ENCODE data around the gene SRGAP2.
"Not testable (repeated sequence)": the region's sequence is repeated elsewhere in the genome, so short reads cannot be mapped to it uniquely, and the experiment has no call there.

SRGAP2 gene

DNA sequence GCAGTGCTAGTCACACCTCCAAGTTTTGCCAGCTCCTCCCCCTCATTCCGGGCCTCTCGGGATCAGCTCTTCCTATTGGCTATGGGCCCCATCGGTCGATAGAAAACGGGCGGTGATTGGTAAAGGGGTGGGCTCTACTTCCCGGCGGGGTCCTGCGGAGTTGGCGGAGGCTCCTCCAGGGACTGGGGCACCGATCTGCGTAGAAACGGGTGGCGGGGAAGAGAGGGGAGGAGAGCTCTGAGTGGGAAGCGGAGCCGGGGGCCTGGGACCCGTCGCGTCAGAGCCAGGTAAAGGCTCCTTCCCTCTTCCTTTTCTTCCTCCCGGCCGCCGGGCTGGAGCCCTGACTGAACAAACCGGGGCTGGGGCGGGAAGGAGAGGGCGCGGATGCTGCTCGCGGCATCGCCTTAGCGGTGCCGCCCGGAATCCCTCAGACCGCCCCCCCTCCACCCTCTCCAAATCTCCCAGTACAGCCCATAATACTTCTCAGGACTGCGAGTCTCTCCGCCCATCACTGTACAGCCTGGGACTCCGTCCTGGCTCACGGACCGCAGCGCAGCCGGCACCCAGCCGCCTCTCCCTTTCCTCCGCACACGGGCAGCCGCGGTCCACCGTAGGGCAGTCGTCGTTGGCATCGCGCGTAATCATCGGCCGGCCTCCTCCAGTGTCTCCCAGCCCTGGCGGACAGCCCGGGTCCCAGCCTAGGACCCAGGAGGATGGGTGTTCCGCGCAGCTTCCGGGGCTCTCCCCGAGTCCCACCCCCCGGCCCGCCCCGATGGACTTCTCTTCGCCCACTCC, at the start of gene SRGAP2:
Gene SRGAP2, plus strand, starts transcription at position 178 of the 795 bp plus-strand sequence. CDS start 2,430 bp downstream, outside the sequence.
- peak; percentile 5 to 23 (median 15) for DNase-seq (ENCODE audit: low read depth in 3 of 3)

DNA sequence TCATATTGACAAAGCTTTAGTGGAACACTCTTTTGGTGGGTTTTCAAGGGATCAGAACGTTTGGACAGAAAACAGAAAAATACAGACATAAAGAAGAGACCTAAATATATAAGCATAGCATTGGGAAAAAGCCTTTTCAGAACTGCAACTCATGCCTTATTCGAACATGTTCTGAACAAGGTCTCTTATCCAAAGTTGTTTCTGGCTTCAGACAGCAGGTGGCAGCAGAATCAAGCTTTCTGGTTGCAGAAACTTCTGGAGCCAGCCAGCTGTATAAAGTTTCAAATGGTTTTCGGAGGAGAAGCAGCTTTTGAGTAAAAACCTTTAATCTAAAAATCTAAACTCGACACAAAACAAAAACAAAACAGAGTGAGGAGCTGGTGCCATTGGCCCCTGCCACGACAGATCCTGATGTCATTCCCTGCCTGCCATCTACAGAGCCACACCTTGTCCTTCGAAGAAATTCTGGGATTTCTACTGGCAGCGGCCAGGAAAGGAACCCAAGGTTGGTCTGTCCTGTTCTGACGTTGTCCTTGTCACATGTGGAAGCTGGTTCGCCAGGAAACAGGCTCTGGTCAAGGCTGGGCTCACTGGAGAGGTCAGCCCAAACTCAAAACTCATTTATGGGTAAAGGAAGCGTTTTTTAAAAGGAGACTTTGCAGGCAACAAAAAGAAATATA, 35.9 kb upstream of the SRGAP2 start:
- not testable (repeated sequence) for DNase-seq (ENCODE audit: low read depth in 3 of 3)

DNA sequence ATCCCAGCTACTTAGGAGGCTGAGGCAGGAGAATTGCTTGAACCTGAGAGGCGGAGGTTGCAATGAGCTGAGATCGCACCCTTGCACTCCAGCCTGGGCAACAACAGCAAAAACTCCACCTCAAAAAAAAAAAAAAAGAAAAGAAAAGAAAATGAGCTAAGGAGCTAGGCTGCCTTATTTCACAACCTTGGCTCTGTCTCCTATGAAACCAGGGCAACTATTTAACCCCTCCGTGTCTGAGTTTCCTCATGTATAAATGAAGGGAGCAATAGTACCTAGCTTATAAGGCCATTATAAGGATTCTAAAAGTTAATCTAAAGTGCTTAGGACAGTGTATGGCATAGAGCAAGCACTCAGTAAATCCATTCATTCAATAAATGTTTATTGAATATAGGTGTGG, 33.5 kb upstream of the SRGAP2 start:
- not testable (repeated sequence) for DNase-seq (ENCODE audit: low read depth in 3 of 3)

DNA sequence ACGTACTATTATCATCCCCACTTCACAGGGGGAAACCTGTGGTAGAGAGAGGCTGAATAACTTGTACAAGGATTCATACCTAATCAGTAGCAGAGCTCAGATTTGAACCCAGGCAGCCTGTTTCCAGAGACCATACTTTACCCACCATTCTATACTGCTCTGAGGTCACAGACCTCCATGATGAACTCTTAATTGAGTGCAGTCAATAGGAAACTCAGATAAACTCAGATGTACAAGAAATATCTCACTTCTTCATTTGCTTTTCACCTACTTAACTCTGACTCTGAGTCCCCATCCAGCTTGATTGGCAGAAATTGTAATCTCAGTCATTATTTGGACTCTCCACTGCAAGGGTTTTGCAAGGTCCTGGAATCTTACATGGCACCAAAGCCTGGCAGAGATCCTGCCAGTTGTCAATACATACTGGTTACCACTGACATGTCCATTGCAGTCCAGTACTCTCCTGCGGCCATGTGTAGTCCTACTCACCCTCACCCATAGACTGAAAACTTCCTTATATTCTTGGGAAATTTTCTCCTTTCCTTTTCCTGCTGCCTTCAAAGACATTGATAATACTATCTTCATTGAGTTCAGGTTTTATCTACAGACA, 30.1 kb upstream of the SRGAP2 start:
- not testable (repeated sequence) for DNase-seq (ENCODE audit: low read depth in 3 of 3)

DNA sequence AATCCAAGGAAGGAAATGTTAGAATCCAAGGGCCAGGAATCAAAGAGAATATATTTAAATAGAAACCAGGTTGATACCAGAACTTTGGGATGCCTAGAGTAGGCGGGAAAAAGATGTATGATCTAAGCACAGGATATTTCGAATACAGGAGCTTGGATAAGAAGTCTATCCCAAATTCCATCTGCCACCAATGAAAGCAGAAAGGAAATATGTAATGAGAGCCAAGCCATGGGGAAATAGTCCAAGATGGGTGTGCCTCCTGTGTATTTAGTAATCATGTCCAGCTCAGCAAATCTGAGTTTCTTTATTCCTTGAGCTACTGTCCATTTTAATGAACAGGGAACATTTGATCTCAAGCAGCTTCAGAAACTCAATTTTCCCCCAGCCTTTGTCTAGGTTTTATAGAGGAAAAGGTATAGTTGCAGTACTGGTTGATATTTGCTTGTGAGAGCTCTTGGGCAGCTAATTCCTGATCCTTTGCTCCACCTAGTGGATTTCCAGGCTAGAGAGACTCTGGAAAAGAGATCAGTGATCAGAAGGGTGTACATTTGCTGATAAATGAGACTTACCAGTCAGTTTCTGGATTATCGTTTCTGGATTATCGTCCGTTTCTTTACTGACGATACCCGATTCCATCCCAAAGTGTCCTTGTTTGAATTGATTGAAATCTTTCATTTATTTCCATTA, 29.0 kb upstream of the SRGAP2 start:
- not testable (repeated sequence) for DNase-seq (ENCODE audit: low read depth in 3 of 3)

DNA sequence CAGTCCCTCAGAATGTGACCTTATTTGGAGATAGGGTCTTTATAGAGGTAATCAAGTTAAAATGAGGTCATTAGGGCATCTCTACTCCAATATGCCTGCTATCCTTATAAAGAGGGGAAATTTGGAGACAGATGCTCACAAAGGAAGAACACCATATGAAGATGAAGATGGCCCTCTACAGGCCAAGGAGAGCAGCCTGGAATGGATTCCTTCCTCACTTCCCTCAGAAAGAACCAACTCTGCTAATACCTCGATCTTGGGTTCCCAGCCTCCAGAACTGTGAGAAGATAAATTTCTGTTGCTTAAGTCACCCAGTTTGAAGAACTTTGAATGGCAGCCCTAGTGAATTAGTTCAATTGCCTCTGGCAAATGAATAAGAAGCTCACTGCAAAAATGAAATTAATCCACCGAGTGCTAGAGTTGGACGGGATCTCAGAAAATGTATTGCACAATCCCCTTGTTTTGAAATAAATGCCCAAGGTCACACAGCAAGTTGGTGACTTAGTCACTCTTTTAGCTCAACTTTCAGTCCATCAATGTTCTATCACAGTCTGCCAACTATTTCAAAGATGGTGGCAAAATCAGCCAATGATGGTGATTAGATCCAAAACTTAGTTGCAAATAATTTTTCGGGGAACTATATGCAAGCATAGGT, 27.8 kb upstream of the SRGAP2 start:
- not testable (repeated sequence) for DNase-seq (ENCODE audit: low read depth in 3 of 3)

DNA sequence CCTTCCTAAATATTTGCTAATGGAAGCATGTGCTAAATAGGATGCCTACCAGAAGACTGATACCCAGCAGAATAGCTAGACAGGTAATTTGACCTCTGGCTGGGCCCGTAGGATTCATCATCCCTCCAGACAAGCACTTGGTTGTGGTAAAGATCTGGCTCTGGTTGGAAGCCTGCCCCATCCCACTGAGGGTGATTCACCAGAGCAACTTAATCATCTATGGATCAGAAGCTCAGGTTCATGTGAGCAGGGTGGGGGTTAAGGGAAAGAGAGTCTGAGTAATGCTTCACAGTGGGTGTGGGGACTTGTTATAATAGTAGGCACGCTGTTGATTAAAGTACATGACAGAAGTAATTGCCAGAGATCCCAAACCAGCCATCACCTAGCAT, 27.2 kb upstream of the SRGAP2 start:
- DNase-seq (ENCODE audit: low read depth in 3 of 3): not testable (repeated sequence)

DNA sequence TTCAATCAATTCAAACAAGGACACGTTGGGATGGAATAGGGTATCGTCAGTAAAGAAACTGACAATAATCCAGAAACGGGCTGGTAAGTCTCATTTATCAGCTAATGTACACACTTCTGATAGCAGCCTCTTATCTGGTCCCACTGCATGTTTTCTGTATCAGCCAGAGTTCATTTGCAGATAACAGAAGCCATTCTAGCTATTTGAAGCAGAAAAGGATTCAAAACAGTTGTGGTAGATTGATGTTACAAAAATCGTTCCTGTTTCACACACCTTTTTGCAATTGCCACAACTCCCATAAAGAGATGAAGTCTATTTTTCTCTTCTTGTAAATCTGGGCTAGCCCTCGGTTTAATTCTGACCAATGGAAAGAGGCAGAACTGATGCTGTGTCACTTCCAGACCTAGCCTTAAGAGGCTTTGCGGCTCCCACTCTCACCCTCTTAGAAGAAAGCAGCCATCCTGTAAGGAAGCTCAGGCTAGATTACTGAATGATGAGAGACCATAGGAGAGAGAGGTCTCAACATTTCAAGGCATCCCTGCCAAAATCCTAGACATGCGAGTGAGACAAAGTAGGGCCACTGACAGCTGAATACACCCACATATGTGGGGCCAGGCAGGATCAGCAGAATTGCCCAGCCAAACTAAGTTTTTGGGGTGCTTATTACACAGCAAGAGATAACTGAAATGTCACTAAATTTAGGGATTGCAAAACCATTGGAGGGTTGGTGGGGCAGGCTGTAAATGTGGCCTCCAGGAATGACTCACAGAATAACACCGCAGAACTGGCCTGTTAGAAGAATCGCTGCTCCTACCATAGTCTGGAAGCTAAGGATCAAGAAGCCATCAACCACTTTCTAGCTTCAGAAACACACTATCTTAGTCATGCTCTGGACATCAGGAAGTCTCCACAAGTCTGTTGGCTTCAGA, 25.0 kb upstream of the SRGAP2 start:
- not testable (repeated sequence) for DNase-seq (ENCODE audit: low read depth in 3 of 3)

DNA sequence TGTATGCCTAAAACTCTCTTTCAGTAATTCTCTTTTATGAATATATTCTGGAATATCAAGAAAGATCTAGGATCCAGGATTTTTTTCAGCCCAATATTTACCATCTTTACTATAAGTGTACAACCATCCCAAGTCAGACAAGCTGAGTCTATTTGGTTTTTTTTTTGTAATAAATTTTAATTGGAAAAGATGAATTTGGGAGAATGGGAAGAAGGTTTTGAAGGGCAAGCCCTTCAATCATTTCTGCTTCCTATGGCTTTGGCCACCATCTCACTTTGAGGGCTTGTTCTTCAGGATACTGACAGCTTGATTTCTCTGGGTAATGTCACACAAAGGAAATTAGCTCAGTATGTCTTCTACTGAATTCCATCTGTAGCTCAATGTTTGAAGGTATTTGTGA, 23.7 kb upstream of the SRGAP2 start:
- not testable (repeated sequence) for DNase-seq (ENCODE audit: low read depth in 3 of 3)

DNA sequence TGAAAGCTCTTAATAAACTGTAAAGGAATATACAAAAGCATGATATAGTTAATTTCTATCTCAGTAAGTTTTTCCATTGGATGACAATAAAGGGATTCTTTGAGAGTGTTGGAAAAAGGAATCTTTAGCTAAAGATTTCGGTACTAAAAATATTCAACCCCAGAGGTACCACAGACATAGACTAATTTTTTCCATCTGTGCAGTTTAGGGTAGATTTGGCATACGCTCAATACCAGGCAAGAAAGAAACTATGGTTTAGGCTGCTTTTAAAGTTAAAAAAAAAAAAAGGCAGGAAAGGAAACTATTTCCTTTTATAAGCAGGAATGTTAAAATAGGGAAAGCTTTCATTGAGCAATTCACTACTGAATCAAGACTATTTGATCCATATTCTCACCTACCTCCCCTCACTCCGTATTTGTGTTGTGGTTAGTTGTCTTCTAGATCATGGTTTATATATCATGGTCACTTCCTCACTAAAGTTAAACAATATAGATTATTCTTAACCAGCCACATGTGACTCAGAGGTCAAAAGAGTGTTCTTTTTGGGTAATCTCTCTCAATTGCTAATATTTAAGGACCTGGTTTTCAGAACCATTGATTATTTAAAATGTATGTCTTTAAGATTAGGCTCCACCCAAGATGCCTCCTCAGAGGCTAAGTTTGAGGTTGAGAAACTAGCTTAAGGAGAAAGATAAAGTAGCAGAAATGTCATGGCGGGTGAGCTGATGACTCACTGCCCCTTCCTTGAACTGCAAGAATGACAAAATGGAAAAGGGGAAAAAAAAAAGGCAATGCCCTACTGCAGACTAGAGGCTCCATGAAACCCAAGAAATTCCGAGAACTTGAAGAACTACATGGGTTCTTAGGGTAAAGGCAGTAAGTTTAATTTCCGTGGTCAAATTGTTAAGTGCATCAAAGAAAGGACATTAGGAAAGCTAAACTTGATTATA, 20.7 kb upstream of the SRGAP2 start:
- DNase-seq (ENCODE audit: low read depth in 3 of 3): not testable (repeated sequence)

DNA sequence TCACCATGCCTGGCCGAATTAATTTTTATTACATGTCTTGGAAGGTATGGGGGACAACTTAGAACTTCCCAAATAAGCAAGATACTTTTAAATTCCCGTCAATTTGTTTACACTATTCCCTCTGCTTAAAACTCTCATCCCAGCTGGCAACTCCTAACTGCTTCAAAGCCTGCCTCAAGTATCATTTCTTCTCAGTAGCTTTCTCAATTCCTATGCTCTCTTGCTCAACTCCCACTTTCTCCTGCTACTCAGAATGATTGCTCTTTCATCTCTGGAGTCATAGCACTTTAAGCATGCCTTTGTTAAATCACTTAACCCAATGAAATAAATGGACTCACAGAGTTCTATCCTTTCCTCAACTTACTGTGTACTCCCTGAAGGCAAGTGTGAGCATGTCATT, 19.6 kb upstream of the SRGAP2 start:
- not testable (repeated sequence) for DNase-seq (ENCODE audit: low read depth in 3 of 3)

DNA sequence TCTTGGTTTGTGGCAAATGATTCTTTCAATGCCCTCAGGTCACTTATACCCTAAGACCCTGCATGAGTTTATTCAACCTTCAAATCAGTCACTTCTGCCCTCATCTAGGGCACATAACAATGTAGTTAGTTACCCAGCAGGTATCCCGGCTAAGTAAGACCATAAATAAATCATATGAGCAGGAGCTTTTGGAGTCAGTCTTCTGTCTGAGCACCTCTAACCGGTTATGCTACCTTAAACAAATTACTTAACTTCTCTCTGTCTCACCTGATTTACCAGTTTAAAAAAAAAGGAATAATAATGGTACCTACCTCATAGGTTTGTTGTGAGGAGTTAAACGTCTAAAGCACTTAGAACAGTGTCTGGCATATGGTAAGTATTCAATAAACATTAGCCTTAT, 17.6 kb upstream of the SRGAP2 start:
- DNase-seq (ENCODE audit: low read depth in 3 of 3): not testable (repeated sequence)

DNA sequence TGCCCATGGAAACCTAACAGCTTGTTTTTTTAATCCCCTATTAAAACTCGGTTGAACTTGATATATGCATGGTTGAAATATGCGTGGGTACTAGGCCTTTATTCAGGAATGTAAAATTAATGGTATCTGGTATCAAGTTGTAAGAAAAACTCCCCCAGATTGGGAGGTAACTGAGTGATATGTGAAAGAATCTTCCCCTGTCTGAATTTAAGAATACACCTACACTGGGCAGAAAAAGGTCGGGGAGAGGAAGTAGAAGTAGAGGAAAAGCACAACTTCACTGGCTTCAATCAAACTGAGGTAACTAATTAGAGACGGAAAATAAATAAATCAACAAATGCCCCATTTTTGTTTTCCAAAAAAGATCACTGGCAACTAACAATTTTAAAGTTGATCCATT, 16.5 kb upstream of the SRGAP2 start:
- not testable (repeated sequence) for DNase-seq (ENCODE audit: low read depth in 3 of 3)

DNA sequence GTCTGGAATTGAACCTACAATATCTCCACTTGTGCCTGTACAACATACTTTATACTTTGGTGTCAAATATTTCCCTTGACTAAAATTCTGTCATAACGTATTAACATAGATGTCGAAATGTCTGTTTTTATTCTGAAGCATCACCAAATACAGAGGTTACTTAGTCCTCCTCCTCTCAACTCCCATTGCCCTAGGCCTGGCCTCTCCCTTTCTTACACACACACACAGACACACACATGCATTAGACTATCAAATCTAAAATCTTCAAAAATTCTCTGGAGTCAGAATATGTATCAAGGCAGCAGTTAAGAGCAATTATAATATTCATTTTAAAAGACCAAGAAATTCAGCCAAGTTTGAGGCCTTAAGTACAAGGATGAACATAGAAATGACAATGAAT, 8.2 kb upstream of the SRGAP2 start:
- DNase-seq (ENCODE audit: low read depth in 3 of 3): not testable (repeated sequence)

DNA sequence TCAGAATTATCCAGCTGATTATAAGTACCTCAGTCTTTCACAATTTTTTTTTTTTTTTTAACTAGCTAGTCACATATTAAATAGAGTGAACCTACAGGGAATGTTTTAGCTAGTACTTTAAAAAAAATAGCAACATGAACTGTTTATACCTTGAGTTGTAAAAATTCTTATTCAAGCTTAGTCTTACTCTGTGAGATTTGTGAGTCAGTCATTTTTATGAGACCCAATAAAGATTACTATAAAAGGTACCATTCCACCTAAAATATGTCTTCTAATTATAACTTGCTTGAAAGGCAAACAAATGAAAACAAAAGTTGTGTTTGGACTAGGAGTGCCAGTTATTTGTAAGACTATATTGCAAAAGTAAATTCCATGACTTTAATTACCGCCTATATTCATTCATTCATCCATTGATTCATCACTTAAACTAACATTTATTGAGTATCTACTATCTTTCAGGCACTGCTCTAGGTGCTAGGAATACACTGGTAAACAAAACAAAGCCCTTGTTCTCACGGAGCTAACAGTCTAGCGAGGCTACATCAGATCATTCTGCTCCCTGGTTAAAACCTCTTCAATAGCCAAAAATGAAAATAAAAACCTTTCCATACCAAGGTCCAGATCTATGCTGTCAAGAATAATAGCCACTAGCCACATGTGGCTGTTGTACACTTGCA, 6.5 kb upstream of the SRGAP2 start:
- DNase-seq (ENCODE audit: low read depth in 3 of 3): not testable (repeated sequence)

DNA sequence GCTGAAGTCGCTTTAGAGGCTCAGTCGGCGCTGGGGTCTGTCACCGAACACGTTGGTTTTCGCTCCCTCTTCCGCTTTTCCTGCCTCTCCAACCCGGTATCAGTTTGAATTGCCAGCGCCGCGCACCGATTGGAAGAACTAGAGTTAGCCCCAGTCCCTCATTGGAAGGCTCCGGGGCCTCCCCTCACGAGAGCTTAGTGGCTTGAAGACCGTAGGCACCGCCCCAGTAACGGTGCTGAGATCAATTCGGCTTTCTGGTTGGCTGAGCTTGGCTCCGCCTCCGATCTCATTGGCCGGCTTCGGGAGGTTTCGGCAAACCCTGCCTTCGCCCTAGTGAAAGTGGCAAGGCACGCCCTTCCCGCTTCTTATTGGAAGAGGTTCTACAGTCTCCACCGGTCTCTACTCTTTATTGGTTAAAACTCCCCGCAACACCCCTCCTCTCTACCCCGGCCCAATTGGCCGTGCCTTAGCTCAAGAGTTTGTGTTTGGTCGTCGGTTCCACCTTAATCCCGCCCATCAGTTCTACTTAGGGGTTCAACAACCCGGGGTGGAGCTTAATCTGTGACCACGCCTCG, 465 bp upstream of the SRGAP2 start, which contains the start of gene FAM72A:
Gene FAM72A, minus strand, starts transcription at position 51 of the 575 bp plus-strand sequence. CDS start 814 bp downstream, outside the sequence.
- peak; percentile 73 to 93 (median 92) for DNase-seq (ENCODE audit: low read depth in 3 of 3)

DNA sequence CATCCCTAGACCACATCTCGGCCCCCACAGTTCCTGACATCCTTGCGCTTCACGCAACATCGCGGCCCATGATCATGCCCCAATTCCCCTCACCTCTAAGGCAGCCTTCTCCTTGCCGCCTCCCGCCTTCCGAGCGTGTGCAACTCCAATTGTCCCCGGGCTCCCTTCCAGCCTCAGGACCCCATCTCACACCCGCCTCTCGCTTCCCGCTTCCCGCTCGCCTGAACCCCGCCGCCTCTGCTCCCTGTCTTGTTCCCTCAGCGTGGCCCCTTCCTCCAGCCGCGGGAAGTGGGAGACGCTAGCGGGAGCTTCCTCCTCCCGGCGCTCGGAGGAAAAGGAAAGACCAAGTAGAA, 794 bp downstream of the SRGAP2 start:
- not testable (repeated sequence) for DNase-seq (ENCODE audit: low read depth in 3 of 3)

DNA sequence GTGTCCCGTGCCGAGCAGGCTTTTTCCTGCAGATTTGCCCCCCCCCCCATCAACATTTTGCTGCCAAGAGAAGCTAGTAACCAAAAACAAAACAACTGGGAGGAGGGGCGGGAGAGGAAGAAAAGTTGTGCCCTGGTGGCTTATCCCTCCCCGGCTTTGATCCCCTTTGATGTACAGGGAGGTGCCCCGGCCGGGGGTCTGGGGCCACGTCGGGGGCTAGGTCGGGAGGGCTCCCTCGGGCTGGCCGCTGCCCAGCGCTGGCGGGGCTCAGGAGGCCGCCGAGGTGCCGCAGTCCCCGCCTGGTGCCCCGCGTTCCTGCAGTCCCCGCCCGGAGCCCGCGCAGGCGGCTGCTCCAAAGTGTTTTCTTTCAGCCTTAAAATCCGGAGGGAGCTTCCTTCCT, 1.5 kb downstream of the SRGAP2 start:
- not testable (repeated sequence) for DNase-seq (ENCODE audit: low read depth in 3 of 3)
